ENCODE data around the gene RAD51B. TPM values are rescaled to one million over a fixed set of nuclear protein-coding genes. Genes with fewer than 3 reads are reported as not detected.

Gene RAD51B
- total and polyA plus RNA-seq, 4 donors = 2.5 to 95.0 (median 9.6) TPM

GRCh38 chr14:68627050-68627867 is 807.7 kb downstream of the RAD51B start:
- Histone ChIP-seq H3K4me1 (ENCODE audit: control insufficient read depth in 5 of 5, insufficient read depth in 5 of 5, low read length in 5 of 5) (peaks cover 4 to 44% (median 15%) of the 10 kb centered on the region in 5 donors), H3K27me3 (ENCODE audit: control insufficient read depth in 3 of 3, insufficient read depth in 3 of 3, low read length in 2 of 3) (no peaks in the 10 kb centered on the region), H3K9ac (ENCODE audit: insufficient read depth in 1 of 2, low read length in 2 of 2) (no peak overlapping the region), H3K36me3 (ENCODE audit: control insufficient read depth in 4 of 4, insufficient read depth in 4 of 4, low read length in 4 of 4) (no peaks in the 10 kb centered on the region), H3K4me3 (no peak overlapping the region), H3K9me3 (ENCODE audit: control insufficient read depth in 4 of 4, insufficient read depth in 3 of 4, low read length in 3 of 4) (no peaks in the 10 kb centered on the region), H3K27ac (ENCODE audit: low read depth in 1 of 2, low read length in 1 of 2) (peak overlapping the region; percentile 24 to 80)
- DNase-seq (peak; percentile 55 to 70 (median 62)), ATAC-seq (ENCODE audit: insufficient read depth, low FRiP score) (no peak)
- TF ChIP-seq, protein P1, sequence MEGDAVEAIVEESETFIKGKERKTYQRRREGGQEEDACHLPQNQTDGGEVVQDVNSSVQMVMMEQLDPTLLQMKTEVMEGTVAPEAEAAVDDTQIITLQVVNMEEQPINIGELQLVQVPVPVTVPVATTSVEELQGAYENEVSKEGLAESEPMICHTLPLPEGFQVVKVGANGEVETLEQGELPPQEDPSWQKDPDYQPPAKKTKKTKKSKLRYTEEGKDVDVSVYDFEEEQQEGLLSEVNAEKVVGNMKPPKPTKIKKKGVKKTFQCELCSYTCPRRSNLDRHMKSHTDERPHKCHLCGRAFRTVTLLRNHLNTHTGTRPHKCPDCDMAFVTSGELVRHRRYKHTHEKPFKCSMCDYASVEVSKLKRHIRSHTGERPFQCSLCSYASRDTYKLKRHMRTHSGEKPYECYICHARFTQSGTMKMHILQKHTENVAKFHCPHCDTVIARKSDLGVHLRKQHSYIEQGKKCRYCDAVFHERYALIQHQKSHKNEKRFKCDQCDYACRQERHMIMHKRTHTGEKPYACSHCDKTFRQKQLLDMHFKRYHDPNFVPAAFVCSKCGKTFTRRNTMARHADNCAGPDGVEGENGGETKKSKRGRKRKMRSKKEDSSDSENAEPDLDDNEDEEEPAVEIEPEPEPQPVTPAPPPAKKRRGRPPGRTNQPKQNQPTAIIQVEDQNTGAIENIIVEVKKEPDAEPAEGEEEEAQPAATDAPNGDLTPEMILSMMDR (IDR thresholded peaks at IDR 0.05; ENCODE audit: control extremely low read depth, extremely low read depth) = no peak
- 78 to 85% methylated on average over 6 of the region's 6 CpGs for WGBS, 2 donors

DNA sequence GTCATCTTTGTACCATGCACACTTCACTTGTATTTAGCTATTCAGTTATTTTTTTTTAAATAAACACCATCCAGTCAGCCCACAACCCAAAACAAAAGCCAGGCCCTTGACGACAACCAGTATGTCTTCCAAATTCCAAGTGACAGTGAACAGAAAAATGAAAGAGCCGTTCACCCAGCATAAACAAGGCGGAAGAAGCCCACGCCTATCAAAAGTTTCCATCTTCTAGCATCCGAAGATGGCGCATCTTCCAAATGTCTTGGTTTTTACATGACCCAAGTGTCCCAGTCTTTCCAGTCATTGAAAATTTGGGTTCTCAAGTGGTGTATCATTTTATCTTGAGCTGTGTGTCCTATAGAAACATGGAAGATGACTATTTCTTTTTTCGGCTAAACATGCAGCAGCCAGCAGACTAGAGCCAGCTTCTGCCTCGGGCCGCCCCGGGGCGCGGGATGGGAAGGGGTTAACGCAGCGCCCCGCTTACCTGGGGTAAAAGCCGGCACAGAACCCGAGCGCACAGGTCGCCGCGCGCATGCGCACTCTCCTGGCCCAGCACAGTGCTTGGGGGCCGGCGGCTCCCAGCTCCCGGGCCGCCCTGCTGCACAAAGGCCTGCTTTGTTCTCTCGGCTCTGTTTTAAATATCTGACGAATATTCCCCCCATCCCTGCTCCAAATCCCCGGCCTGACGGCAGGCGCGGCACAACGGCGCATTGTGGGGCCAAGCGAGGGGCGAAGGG is 808.5 kb downstream of the RAD51B start:
- H3K27me3 ChIP-seq (ENCODE audit: control insufficient read depth in 3 of 3, insufficient read depth in 3 of 3, low read length in 2 of 3) = no peaks in the 10 kb centered on the region
- ATAC-seq (ENCODE audit: insufficient read depth, low FRiP score) = peak; percentile 80
- H3K4me1 ChIP-seq (ENCODE audit: control insufficient read depth in 5 of 5, insufficient read depth in 5 of 5, low read length in 5 of 5) = peaks cover 6 to 52% (median 16%) of the 10 kb centered on the region in 5 donors
- WGBS, 2 donors = 49 to 60% methylated on average over 36 to 37 of the region's 37 CpGs
- H3K9ac ChIP-seq (ENCODE audit: insufficient read depth in 1 of 2, low read length in 2 of 2) = no peak overlapping the region
- no peak overlapping the region for H3K4me3 ChIP-seq
- no peaks in the 10 kb centered on the region for H3K36me3 ChIP-seq (ENCODE audit: control insufficient read depth in 4 of 4, insufficient read depth in 4 of 4, low read length in 4 of 4)
- peak; percentile 68 to 85 (median 79) for DNase-seq
- no peaks in the 10 kb centered on the region for H3K9me3 ChIP-seq (ENCODE audit: control insufficient read depth in 4 of 4, insufficient read depth in 3 of 4, low read length in 3 of 4)
- H3K27ac ChIP-seq (ENCODE audit: low read depth in 1 of 2, low read length in 1 of 2) = peak overlapping the region in 1 of 2 donors; percentile 86
- TF ChIP-seq, protein P1 (IDR thresholded peaks at IDR 0.05; ENCODE audit: control extremely low read depth, extremely low read depth) = no peak

- no peak overlapping the region for H3K4me3 ChIP-seq
- H3K27me3 ChIP-seq (ENCODE audit: control insufficient read depth in 3 of 3, insufficient read depth in 3 of 3, low read length in 2 of 3) = no peaks in the 10 kb centered on the region
- H3K27ac ChIP-seq (ENCODE audit: low read depth in 1 of 2, low read length in 1 of 2) = peak overlapping the region in 1 of 2 donors; percentile 86
- DNase-seq = peak; percentile 66 to 78 (median 66)
- H3K4me1 ChIP-seq (ENCODE audit: control insufficient read depth in 5 of 5, insufficient read depth in 5 of 5, low read length in 5 of 5) = peaks cover 10 to 59% (median 23%) of the 10 kb centered on the region in 5 donors
- no peak overlapping the region for H3K9ac ChIP-seq (ENCODE audit: insufficient read depth in 1 of 2, low read length in 2 of 2)
- H3K36me3 ChIP-seq (ENCODE audit: control insufficient read depth in 4 of 4, insufficient read depth in 4 of 4, low read length in 4 of 4) = no peaks in the 10 kb centered on the region
- H3K9me3 ChIP-seq (ENCODE audit: control insufficient read depth in 4 of 4, insufficient read depth in 3 of 4, low read length in 3 of 4) = no peaks in the 10 kb centered on the region
- ATAC-seq (ENCODE audit: insufficient read depth, low FRiP score) = peak; percentile 39
- WGBS, 2 donors = 50 to 68% methylated on average over 30 of the region's 30 CpGs
- TF ChIP-seq, protein P1 (IDR thresholded peaks at IDR 0.05; ENCODE audit: control extremely low read depth, extremely low read depth) = no peak
Observed at GRCh38 chr14:68628605-68629310, 809.2 kb downstream of the RAD51B start.
